UCSD-AML1 (cell line): ENCODE data around the gene ITPA.
"Not testable (repeated sequence)": the region's sequence is repeated elsewhere in the genome, so short reads cannot be mapped to it uniquely, and the experiment has no call there.

Experiments
- DNase-seq: peaks from one replicate; lab custom pipeline; 2025; ENCODE audit not compliant: unreplicated experiment; lab: John Stamatoyannopoulos, UW

Gene ITPA

DNA sequence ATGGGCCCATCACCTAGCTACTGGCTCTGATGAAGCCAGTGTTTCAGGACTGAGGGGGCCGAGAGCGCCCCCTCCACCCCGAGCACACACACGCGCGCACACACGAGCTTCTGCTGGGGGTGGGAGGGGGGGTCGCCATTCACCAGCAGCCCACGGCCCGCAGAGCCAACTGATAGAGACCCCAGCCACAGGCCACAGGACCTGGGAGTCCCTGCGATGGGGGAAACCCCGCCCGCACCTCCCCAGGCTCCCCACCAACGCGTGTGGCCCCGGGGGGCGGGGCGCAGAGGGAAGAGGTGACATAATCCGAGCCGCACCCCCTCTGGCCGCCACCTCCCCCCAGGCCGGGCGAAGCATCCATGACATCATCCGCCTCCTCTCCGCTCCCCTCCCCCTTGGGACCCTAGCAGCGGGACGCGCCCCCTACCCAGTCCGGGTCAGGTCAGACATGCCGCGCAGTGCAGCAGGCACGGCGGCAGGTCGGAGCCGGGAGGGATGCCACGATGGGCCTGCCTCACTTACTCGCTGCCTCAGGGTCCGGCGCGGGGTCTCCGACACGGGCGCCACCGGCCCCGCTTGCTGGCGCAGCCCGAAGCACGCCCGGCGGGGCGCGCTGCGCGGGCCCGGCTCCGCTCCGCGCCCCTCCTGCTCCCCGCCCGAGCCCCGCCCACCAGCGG lies 36.2 kb upstream of the ITPA start, which contains the start of gene LZTS3:
Gene LZTS3, minus strand, starts transcription at position 617 of the 677 bp plus-strand sequence. CDS start 6,386 bp downstream, outside the sequence.
- DNase-seq: peak; percentile 69

DNA sequence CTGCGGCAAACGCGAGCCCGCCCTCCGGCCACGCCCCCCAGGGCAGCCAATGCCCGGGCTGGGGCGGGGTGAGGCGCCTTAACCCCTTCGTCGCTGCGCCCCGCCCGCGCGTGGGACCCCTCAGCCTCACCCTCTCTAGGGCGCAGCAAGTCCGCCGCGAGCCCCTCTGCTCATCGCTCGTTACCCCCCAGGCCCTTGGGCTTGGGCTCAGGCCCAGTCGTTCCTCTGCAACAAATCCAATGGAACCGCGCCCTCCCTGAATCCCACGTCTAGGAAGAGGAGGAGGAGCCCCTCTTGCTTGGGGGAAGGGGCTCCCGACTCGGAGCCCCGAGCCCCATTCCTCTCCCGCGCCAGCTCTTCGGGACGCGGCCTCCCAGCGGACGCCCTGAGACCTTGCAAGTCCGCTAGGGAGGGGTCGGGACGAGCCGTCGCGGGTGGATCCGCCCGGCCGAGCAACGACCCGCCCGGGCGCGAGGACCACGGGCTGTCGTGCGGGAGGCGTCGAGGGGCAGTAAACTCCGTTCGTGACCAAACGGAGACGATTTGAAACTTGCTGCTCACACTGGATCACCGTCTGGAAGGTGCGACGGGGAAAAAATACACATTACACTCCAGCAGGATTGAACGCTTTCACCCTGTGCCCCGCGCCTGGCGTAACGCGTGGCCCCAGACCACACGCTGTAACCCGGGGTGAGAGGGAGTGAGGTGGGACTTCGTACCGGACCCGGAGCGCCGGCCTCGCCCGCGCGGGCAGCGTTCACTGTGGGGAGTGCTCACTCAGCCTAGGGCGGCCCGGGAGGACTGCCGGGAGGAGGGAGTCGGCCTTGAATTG lies 35.5 kb upstream of the ITPA start:
- DNase-seq: peak; percentile 90

DNA sequence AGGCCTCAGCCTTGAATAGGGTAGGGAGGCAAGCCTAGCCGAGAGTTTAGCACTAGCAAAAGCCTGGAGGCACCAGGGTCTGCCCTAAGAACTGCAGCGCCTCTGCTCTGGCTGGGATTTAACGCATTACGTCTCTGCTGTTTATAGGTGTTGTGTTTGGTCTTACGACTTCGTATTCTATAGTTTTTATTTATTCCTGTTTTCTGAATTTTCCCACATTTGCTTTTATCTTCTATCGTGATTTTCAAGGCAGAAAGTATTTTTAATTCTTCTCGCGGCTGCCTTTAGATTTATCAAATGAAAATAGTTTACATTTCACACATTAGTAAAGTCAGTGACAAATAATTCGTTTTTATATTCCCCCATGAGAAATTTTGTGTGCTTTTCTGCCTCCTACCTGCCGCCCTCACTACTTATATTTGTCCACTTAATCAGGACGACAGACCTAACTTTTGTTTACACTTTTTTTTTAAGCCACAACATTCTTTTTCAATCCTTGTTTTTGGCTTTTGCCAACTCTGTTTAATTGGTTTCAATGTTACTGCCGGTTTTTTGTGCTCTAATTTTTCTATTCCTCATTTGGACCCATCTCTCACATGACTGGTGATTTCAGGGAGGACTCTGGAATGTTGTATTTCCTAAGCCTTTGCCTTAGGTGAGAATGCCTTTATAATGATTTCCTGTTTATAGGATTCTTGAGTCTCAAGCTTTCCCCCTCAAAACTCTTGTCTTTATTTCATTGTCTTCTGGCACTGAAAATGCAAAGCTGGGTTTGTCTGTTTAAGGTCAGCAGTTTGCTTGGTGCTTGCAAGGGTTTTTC lies 34.6 kb upstream of the ITPA start:
- no peak for DNase-seq

DNA sequence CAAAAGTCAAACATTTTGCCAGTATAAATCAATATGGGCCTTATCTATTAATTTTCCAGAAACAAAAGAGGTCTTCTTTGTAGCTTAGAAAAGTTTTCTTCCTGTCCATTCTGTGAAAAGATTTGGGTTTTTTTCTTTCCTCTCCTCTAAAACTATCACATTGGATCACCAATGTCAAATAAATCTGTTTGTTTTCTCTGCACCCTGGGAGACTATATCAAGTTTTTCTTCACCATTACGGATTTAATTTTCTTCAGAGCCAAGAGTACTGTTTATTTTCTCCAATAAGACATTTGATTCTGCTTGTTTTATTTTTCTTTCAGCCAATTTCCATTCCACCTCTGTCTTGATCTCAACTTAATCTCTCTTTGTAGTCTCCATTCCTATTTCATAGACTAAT lies 34.0 kb upstream of the ITPA start:
- no peak for DNase-seq

DNA sequence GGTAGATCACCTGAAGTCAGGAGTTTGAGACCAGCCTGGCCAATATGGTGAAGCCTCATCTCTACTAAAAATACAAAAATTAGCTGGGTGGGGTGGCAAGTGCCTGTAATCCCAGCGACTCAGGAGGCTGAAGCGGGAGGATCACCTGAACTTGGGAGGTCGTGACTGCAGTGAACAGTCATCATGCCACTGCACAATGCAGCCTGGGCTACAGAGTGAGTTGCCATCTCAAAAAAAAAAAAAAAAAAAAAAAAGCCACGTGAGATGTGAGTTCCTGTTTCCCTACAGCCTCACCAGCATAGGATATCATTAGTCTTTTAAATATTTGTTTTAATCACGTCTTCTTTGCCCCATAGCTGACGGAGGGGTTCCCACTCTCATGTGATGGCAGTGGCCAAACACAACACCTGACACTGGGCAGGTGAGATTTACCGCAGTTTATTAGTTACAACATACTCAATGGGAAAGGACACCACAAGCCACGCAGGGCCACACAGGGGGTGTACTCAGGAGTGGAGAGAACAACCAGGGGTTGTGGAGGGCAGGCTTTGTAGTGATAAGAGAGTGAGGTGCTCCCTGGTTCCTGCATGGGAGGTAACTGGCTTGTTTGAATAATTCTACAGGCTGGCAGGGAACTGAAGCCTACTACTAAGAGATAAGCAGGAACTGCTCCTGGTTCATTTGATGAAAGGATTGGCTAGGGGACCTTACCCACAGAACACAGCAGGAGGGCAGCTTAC lies 31.4 kb upstream of the ITPA start:
- peak; percentile 21 for DNase-seq

DNA sequence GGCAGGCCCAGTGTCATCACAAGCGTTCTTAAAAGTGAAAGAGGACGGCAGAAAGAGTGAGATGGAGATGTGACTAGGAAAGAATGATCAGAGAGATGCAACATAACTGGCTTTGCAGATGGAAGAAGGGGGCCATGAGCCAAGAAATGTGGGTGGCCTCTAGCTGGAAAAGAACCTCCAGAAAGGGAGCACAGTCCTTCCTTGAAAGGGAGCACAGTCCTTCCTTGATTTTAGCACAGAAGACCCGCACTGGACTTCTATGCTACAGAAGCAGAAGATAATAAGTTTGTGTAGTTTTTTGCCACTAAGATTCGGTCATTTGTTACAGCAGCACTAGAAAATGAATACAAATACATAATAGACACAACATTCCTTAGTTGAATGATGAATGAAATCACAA lies 29.0 kb upstream of the ITPA start:
- DNase-seq: no peak

DNA sequence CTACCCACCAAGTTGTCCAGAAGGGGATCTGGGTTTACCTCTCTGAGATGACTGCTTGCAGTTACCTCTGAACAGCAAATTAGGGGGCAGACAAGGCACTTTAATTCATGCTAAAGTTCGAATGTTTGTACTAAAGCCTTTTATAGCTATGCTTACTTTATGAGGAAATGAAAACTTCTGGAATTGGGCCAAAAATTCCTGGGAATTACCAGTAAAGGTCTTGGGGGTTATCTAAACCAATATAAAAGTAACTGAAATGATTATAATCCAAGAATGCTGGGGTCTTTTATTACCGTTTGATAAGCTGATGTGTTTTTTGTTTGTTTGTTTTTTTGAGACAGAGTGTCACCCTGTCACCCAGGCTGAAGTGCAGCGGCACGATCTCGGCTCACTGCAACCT lies 28.0 kb upstream of the ITPA start:
- no peak for DNase-seq

DNA sequence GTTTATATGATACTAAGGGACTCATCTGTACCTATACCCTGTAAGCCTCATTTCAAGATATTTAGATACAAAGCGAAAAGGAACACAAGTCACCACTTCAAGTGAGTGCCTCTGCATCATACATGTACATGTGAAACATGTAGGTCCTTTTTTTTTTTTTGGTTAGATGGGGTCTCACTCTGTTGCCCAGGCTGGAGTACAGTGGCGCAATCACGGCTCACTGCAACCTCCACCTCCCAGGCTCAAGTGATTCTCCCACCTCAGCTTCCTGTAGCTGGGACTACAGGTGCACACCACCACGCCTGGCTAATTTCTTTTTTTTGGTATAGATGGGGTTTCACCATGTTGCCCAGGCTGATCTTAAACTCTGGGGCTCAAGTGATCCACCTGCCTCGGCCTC lies 26.9 kb upstream of the ITPA start:
- not testable (repeated sequence) for DNase-seq

DNA sequence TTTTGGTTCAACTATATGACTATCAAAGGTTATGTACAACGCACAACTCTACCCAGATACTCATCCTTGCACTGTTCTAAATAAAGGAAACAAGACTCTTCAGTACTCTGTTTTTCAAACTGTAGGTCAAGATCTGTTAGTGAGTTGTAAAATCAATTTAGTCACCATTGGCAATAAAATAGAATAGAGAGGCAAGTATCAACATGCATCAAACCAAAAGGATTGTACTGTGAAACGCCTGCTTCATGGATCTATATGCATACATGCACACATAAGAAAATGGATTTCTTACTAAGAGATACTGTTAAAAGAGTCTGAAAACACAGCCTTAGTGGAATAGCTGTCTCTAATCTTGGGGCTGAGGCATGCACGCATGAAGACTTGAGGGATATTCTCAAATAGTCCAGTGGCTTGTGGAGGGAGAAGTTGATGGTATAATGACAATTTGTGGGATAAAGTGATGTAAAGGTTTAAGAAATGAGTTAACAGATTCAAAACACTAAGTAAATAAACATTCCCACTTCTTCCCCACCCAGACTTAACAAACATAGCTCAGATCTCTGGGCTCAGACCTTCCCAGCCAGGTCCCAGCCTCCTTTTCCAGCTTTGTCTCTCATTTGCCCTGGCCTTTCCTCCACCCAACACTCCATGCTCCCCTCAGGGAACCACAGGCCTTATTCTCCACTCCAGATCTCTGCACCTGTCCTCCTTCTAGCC lies 25.2 kb upstream of the ITPA start:
- no peak for DNase-seq

DNA sequence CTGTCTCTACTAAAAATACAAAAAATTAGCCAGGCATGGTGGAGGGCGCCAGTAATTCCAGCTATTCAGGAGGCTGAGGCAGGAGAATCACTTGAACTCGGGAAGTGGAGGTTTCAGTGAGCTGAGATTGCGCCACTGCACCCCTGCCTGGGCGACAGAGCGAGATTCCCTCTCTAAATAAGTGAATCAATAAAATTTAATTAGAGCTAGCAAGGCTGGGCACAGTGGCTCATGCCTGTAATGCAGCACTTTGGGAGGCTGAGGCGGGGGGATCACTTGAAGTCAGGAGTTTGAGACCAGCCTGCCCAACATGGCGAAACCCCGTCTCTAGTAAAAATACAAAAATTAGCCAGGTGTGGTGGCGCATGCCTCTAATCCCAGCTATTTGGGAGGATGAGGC lies 21.4 kb upstream of the ITPA start:
- not testable (repeated sequence) for DNase-seq

DNA sequence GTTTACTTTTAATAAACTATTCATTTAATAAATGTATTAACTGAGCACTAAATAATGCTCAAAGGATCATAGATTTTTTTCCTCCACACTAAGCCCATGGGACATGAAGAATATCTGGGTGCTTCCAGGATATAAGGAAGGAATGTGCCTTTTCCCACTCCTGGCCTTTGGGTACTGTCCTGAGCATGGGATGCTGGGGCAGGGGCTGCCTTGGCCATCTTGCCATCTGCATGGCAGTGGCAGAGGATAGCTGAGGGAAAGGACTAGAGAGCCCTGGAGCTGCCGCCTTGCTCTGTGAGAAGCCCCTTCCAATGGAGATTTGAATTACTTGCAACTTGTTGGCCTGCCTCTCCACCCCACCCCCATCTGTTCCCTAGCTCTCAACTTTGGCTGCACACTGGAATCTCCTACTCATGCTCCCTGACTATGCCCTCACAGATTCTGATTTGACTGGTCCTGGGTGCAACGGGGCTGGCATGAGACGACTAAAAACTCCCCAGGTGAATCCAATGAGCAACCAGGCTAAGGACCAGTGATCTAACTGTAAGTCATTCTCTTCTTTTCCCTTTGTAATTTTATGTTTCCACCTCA lies 20.4 kb upstream of the ITPA start:
- DNase-seq: no peak

DNA sequence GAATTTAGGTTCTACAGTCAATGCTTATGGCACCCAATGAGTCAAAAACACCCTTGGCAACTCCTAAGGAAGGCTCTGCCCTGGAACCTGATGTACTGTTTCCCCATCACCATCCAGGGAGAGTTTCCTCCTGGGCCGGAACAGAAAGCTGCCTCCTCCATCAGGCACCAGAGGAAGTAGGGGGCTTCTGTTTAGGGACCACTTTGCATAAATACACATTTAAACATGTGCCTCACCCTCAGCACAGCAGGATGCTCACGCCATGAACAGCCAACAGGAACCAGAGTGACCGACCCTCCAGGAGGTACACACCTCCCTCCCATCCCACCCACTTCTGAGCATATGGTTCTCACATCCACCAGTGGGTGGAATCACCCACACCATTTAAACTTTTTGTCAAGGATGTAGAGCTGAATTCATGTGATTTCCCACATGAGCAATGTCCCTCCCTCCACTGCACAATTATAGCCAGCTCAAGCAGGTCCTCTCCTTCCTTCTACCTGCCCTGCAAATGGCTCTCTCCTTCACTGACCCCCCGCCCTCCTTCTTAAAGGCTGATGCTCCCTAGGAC lies 19.7 kb upstream of the ITPA start:
- DNase-seq: no peak

DNA sequence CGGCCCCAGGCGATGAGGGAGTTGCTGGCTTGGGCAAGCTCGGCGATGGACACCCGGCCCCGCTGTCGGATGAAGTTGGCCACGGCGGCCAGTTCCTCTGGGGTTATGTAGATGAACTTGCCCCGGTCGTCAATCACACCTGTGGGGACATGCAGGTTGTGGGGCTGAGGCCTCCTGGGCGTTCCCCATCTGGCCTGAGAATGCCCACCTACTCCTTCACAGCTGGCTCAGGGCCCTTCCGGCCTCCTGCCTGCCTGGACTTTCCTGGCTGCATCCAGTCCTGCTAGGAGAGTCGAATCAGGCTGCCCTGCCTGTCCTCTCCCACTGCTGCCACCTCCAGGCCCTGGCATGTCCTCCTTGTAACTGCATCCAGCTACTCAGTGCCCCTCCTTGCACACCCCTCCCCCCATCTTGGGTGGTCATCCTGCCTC lies 18.6 kb upstream of the ITPA start:
- no peak for DNase-seq

DNA sequence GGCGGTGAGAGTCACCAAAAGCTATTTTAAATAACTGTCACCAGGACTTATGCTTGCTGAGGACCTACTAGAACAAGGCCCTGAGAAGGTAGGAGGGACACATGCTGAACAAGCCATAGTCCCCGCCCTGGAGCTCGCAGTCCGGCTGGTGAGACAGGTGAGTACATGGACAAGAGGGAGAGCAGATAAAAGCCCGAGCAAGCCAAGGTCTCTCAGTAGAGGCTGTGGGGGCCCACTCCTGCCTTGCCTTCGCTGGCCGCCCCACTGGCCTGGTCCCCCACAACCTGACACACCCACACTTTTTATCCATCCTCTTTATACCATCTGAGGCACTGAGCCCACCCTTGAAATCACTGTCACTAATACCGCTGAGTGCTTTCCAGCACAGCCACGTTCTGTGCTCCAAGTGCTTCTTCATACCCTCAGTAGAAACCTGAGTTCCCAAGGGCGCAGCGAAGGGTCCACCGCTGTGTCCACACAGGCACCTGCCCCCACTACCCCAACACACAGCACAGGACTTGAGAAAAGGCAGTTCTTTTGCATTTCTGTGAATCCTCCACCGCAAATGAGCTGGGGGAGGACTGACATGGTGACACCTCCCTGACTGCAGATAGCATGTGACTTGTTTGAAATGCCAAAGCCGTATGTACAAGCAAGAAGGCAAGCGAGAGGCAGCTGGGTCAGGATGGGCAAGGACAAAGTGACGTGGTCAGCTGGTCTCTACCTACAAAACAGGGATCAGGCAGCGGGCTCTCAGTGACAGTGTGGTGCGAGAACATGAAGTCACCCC lies 16.9 kb upstream of the ITPA start:
- DNase-seq: no peak

DNA sequence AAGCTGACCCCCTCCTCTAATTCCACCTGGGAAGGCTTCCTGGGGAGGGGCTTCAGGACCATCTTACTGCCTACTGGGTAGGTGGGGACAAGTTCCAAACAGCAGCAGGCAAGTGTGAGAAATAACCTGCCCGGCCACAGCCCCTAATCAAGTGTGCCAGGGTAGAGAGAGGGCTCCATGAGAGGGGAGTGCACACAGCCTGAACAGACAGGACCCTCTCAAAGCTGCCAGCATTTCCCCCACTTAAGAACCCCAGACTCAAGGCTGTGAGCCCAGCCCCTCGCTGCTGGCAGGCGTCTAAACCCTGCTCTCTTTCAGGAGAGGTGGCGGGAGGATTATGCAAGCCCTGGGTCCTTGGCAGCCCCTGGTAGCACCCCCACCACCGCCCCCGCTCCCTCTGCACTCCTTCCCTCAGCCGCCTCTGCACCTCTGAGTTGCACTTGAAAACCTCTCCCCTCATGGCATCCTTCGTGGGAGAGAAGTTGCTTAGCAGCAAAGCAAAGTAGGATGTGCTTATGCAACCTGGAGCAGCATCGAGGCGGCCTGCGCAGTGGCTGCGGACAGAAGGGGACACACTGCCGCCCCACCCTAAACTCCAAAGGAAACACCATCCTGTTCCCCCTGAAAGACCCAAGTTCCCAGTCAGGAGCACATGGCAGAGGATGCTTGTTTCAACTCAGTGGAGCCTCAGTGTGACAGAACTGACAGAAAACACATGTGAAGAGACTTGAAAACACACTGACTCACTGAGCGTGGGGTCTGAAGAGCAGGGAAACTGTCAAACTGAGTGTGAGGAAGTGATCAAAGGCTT lies 15.3 kb upstream of the ITPA start:
- no peak for DNase-seq

DNA sequence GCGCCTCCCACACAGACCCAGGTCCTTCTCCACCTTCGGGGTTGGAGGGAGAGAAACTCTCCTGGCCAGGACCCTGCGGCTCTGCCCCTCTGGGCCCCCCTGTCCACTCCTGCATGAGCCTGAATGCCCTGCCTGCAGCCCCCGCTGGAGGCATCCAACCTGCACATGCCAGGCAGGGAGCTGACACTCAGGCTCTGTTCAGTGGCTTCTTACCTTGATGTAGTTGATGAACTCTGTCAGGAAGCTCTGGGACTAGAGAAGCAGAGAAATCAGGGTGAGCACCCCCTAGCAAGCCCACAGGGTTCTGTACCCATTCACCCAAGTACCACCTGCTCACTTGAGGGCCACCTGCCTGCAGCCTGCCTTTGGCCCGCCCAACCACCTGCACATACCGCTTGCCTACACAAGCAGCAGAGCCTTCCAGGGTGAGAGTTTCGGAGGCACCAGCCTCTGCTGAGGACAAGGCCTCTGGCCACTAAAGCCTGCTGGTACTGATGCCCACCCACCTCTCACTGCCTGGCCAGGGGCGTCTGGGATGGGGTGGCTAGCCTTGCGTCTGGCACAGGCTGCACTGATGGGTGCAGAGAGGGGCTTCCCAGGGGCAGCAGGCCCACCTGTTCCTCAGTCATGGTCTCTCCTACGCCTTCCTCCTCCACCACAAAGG lies 14.5 kb upstream of the ITPA start:
- no peak for DNase-seq

DNA sequence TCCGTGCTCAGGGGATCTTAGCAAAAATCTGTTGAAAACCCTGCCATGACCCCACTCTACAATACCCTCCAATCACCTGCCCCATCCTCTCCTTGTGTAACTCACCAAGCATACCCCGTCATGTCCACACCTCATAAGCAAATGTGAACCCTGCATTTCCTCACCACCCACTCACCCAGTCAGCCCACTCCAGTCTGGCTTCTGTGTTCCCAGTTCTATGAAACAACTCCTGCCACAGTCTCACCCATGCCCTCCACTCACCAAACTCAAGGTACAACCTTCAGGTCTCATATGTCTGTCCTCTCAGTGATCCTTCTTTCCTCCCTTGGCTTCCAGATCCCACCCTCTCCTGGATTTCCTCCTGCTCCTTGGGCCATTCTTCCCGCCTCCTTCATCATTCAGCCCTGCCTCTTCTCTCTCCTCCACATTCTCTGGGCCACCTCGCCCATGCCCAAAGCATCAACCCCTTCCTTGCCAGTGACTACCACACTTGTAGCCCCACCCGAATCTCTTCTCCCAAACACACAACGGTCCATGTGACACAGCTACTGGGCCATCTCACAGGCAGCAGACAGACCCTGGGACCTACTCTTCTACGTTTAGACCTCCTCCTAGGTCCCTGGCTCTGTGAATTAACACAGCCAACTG lies 13.6 kb upstream of the ITPA start:
- DNase-seq: no peak
